Measurements from ENCODE around the gene INSYN2B.

DNA sequence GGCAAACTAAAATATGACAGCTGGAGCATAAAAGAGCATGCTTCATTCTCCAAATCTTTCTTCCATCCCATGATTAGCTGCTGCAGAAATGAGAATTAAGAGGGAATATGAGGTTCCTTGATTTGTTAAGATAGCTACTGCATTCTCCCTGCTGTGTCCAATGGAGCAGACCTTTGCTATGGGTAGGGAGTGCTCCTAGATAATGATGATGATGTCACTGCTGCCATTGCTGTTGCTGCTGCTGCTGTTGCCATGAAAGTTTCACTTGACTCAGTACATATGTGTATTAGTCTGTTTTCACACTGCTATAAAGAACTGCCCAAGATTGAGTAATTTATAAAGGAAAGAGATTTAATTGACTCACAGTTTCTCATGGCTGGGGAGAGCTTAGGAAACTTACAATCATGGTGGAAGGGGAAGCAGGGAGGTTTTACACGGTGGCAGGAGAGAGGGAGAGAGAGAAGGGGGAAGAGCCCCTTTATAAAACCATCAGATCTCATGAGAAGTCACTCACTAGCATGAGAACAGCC lies 128.9 kb downstream of the INSYN2B start:
- TF ChIP-seq, protein P1, sequence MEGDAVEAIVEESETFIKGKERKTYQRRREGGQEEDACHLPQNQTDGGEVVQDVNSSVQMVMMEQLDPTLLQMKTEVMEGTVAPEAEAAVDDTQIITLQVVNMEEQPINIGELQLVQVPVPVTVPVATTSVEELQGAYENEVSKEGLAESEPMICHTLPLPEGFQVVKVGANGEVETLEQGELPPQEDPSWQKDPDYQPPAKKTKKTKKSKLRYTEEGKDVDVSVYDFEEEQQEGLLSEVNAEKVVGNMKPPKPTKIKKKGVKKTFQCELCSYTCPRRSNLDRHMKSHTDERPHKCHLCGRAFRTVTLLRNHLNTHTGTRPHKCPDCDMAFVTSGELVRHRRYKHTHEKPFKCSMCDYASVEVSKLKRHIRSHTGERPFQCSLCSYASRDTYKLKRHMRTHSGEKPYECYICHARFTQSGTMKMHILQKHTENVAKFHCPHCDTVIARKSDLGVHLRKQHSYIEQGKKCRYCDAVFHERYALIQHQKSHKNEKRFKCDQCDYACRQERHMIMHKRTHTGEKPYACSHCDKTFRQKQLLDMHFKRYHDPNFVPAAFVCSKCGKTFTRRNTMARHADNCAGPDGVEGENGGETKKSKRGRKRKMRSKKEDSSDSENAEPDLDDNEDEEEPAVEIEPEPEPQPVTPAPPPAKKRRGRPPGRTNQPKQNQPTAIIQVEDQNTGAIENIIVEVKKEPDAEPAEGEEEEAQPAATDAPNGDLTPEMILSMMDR (conservative IDR thresholded peaks at IDR 0.05; ENCODE audit: low read depth, low read length), result no peak
- TF ChIP-seq EZH2 (IDR thresholded peaks at IDR 0.05; ENCODE audit: low read length, unreplicated experiment), result no peak
- TF ChIP-seq EZH2phosphoT487 (IDR thresholded peaks at IDR 0.05; ENCODE audit: borderline replicate concordance, low read length), result no peak
